HepG2 (cell line): Measurements from ENCODE around the gene KRT6C. TPM values are rescaled to one million over a fixed set of nuclear protein-coding genes. Genes with fewer than 3 reads are reported as not detected.
A peak's percentile ranks its signal among the peaks of the same experiment; 100 is the strongest.

Experiments used
- ATAC-seq: fragments of 200-7000 bp; cut with Tn5 transposase; 3 replicates; pipeline ENCODE4 v1.9.1; 2020; ENCODE audit warnings: mild to moderate bottlenecking, moderate library complexity
- BruUV-seq: library from RNA; stranded (reverse); fragments of 400-500 nt; replicated peaks from 2 replicates; lab custom pipeline; 2021; lab: Mats Ljungman, UMichigan
- CTCF ChIA-PET: fragments of 300-600 bp; formaldehyde crosslinking; extraction: SDS; loops from one replicate; lab custom pipeline; 2021; ENCODE audit warnings: low total read pairs, inconsistent platforms, low intra/inter-chr PET ratio; lab: Yijun Ruan, JAX
- POLR2A ChIA-PET: fragments of 350-600 bp; sonication (Branson Sonifier 250); formaldehyde crosslinking; loops from one replicate; lab custom pipeline; 2020; ENCODE audit warnings: antibody characterized with exemption, inconsistent platforms; lab: Yijun Ruan, JAX
- DNase-seq: peaks from one replicate; pipeline ENCODE4 v3.0.0-alpha.2; 2015; ENCODE audit warnings: low spot score
- FAIRE-seq: peaks from 3 replicates; lab custom pipeline; 2011; peaks lifted over from hg19 to GRCh38; lab: Jason Lieb, UNC
- H2AFZ ChIP-seq: one replicate; pipeline ENCODE4 v1.6.1; 2011; ENCODE audit warnings: low read length, inconsistent platforms
- H3K27ac ChIP-seq: fragments of 300-600 bp; 3 replicates; pipeline ENCODE4 v1.8.0; 2011; ENCODE audit warnings: mixed run types, mild to moderate bottlenecking, mixed read lengths, low read length, inconsistent platforms; ENCODE audit not compliant: insufficient read depth; ENCODE audit errors: extremely low read length
- H3K27me3 ChIP-seq, 2 experiments: fragments of 200-600 bp in 1 of 2; 2 replicates in 1 of 2; 3 replicates in 1 of 2; pipeline versions ENCODE4 v1.6.0 to v1.8.0; 2011; ENCODE audit warnings: low read length in 2 of 2, mild to moderate bottlenecking in 2 of 2, moderate library complexity in 2 of 2, inconsistent platforms in 1 of 2; ENCODE audit not compliant: insufficient read depth in 2 of 2, control insufficient read depth in 1 of 2
- H3K36me3 ChIP-seq, 2 experiments: fragments of 200-600 bp in 1 of 2; replicated peaks in 1 of 2; 2 replicates in 1 of 2; 3 replicates in 1 of 2; pipeline versions ENCODE4 v1.5.1 to v1.8.0; 2011; ENCODE audit warnings: low read length in 2 of 2, inconsistent platforms in 1 of 2; ENCODE audit not compliant: insufficient read depth in 2 of 2, control insufficient read depth in 1 of 2
- H3K4me1 ChIP-seq: 2 replicates; pipeline ENCODE4 v1.5.1; 2012; ENCODE audit warnings: low read length, inconsistent platforms; ENCODE audit not compliant: insufficient read depth
- H3K4me2 ChIP-seq: 2 replicates; pipeline ENCODE4 v1.6.0; 2011; ENCODE audit warnings: low read depth, low read length, inconsistent platforms
- H3K4me3 ChIP-seq, 3 experiments: fragments of 200-600 bp in 1 of 3; sonication (generic), shearing (Covaris generic) in 1 of 3; replicated peaks in 1 of 3; 2 replicates each; pipeline ENCODE4 v1.5.1; 2011 to 2016; ENCODE audit warnings: low read length in 3 of 3, inconsistent platforms in 2 of 3, low read depth in 2 of 3, mild to moderate bottlenecking in 2 of 3, control low read depth in 1 of 3, mixed read lengths in 1 of 3; ENCODE audit not compliant: insufficient read depth in 1 of 3
- H3K79me2 ChIP-seq: one replicate; pipeline ENCODE4 v1.6.1; 2011; ENCODE audit warnings: low read length, inconsistent platforms; ENCODE audit not compliant: insufficient read depth
- H3K9ac ChIP-seq: 2 replicates; pipeline ENCODE4 v1.6.0; 2011; ENCODE audit warnings: mild to moderate bottlenecking, low read depth, low read length, inconsistent platforms; ENCODE audit not compliant: insufficient read depth
- H3K9me3 ChIP-seq: 2 replicates; pipeline ENCODE4 v1.5.1; 2012; ENCODE audit warnings: mild to moderate bottlenecking, low read length
- H4K20me1 ChIP-seq: 2 replicates; pipeline ENCODE4 v1.6.0; 2011; ENCODE audit warnings: inconsistent platforms, mild to moderate bottlenecking, low read length, moderate library complexity; ENCODE audit not compliant: insufficient read depth
- CC2D1A ChIP-seq: sonication (generic); formaldehyde crosslinking; IDR thresholded peaks from 2 replicates; pipeline ENCODE4 v1.8.1; 2023; ENCODE audit warnings: mild to moderate bottlenecking, missing genetic modification reagents
- CEBPB ChIP-seq: IDR thresholded peaks from 2 replicates; pipeline ENCODE4 v1.6.1; 2011; ENCODE audit warnings: low read depth, low read length, improper control_type of control experiment, borderline replicate concordance
- CEBPG ChIP-seq: IDR thresholded peaks from 2 replicates; pipeline ENCODE4 v1.6.1; 2016
- ETV5 ChIP-seq: IDR thresholded peaks from 2 replicates; pipeline ENCODE4 v1.6.1; 2018; ENCODE audit warnings: missing biosample characterization, missing genetic modification reagents, inconsistent platforms, borderline replicate concordance
- FOSL2 ChIP-seq: sonication (generic); formaldehyde crosslinking; IDR thresholded peaks from 2 replicates; pipeline ENCODE4 v1.4.0; 2020; ENCODE audit warnings: missing genetic modification reagents
- KDM5B ChIP-seq: sonication (generic); formaldehyde crosslinking; IDR thresholded peaks from 2 replicates; pipeline ENCODE4 v1.4.0; 2020; ENCODE audit warnings: missing genetic modification reagents, mild to moderate bottlenecking, borderline replicate concordance
- KLF12 ChIP-seq: sonication (generic); formaldehyde crosslinking; IDR thresholded peaks from 2 replicates; pipeline ENCODE4 v1.4.0; 2020; ENCODE audit warnings: missing genetic modification reagents, borderline replicate concordance
- NCOR1 ChIP-seq: fragments of 200-600 bp; sonication (generic); IDR thresholded peaks from 2 replicates; pipeline ENCODE4 v1.7.0; 2017; ENCODE audit warnings: antibody characterized with exemption, low read length, borderline replicate concordance
- RARA ChIP-seq: IDR thresholded peaks from 2 replicates; pipeline ENCODE4 v1.6.1; 2016; ENCODE audit warnings: missing genetic modification reagents, missing compliant biosample characterization
- RFXAP ChIP-seq: sonication (generic); formaldehyde crosslinking; IDR thresholded peaks from 2 replicates; pipeline ENCODE4 v1.4.0; 2020; ENCODE audit warnings: missing genetic modification reagents, borderline replicate concordance
- THYN1 ChIP-seq: sonication (generic); formaldehyde crosslinking; IDR thresholded peaks from 2 replicates; pipeline ENCODE4 v1.8.1; 2023; ENCODE audit warnings: low read depth, mild to moderate bottlenecking, moderate library complexity, missing genetic modification reagents, borderline replicate concordance
- ZBTB7B ChIP-seq: sonication (generic); formaldehyde crosslinking; IDR thresholded peaks from 2 replicates; pipeline ENCODE4 v1.4.0; 2020; ENCODE audit warnings: missing genetic modification reagents
- ZNF17 ChIP-seq: sonication (generic); formaldehyde crosslinking; IDR thresholded peaks from 2 replicates; pipeline ENCODE4 v1.5.0; 2020; ENCODE audit warnings: mild to moderate bottlenecking, missing genetic modification reagents
- ZNF564 ChIP-seq: sonication (generic); formaldehyde crosslinking; IDR thresholded peaks from 2 replicates; pipeline ENCODE4 v1.8.1; 2023; ENCODE audit warnings: mild to moderate bottlenecking, missing genetic modification reagents
- WGBS: methylation state at CpG from one replicate; pipeline ENCODE4 v1.1.6; 2017; ENCODE audit warnings: low lambda C conversion rate; 5-methylcytosine and 5-hydroxymethylcytosine counted together
- in situ Hi-C: cut with HindIII; loops from 2 replicates; pipeline ENCODE4 v1.10.0; 2017; ENCODE audit warnings: low pct_unique_long_range_greater_than_20kb; ENCODE audit not compliant: extremely low pct_ligation_motif_present
- intact Hi-C: fragments of 100-400 bp; cut with micrococcal nuclease; formaldehyde crosslinking; loops from one replicate; pipeline ENCODE4 v1.10.0; 2022; ENCODE audit not compliant: unreplicated experiment
- polyA plus RNA-seq, 8 experiments: library from polyadenylated mRNA; depleted of rRNA in 3 of 8; stranded (reverse) in 7 of 8; unstranded in 1 of 8; fragments of >200 nt; fragmentation: Illumina TruSeq in 4 of 8; extraction: Trizol in 4 of 8; gene quantifications; 2 replicates each; pipeline versions ENCODE4 v1.2.1 to v1.2.3, GENCODE V29; 2011 to 2016; ENCODE audit warnings: low read depth in 4 of 8, missing spikeins in 1 of 8, mixed read lengths in 1 of 8; ENCODE audit not compliant: insufficient read depth in 1 of 8
- total RNA-seq, 5 experiments: library from RNA; depleted of rRNA; stranded (reverse); fragments of >200 nt; fragmentation: Illumina TruSeq; extraction: Trizol; gene quantifications; 2 replicates each; pipeline ENCODE4 v1.2.3, GENCODE V29; 2016; ENCODE audit warnings: low read depth in 1 of 5
- TF ChIP-seq, protein P1 (sequence below): sonication (generic); formaldehyde crosslinking; IDR thresholded peaks from 2 replicates; pipeline ENCODE4 v1.4.0; 2020; ENCODE audit warnings: missing genetic modification reagents
- TF ChIP-seq, protein P2 (sequence below): sonication (generic); formaldehyde crosslinking; IDR thresholded peaks from 2 replicates; pipeline ENCODE4 v1.5.0; 2020; ENCODE audit warnings: missing genetic modification reagents

KRT6C gene
- total and polyA plus RNA-seq, 2 of the 13 experiments (the other 11 are each of a cell fraction or from before 2014, with no cell fraction given) = 0.03 TPM; not detected in 1

- Histone ChIP-seq H4K20me1 (no peaks in the 10 kb centered on the region), H3K9ac (no peak overlapping the region), H2AFZ (no peak overlapping the region), H3K4me1 (no peaks in the 10 kb centered on the region), H3K4me3 (no peak overlapping the region), H3K79me2 (no peaks in the 10 kb centered on the region), H3K27ac (no peak overlapping the region), H3K36me3 (no peaks in the 10 kb centered on the region), H3K9me3 (no peaks in the 10 kb centered on the region), H3K4me2 (no peak overlapping the region), H3K27me3 (peaks cover 4 to 8% of the 10 kb centered on the region in 2 experiments; a peak in 3 of 5 replicates)
- TF ChIP-seq CC2D1A (CRISPR knock-in tag) = no peak
- no peak for TF ChIP-seq ETV5 (CRISPR knock-in tag)
- peak; percentile 50 for TF ChIP-seq FOSL2 (CRISPR knock-in tag)
- CTCF ChIA-PET = no interaction called here
- BruUV-seq = no TSS peak
- no peak; the same call in 2 of the 3 replicates for ATAC-seq
- FAIRE-seq = no peak
- in situ Hi-C loops (no loop called here), intact Hi-C loops (no loop called here)
- no peak for DNase-seq
- POLR2A ChIA-PET = no interaction called here
- 24% methylated on average over 4 of the region's 10 CpGs for WGBS
Observed at GRCh38 chr12:52521175-52521567, 47.6 kb upstream of the KRT6C start.

- no peaks in the 10 kb centered on the region for H3K36me3 ChIP-seq
- intact Hi-C loops (no loop called here), in situ Hi-C loops (no loop called here)
- no peak within 1 kb of the TSS for H3K4me2 ChIP-seq
- H2AFZ ChIP-seq = no peak within 1 kb of the TSS
- H3K4me1 ChIP-seq = no peaks in the 10 kb centered on the region
- BruUV-seq = no TSS peak
- WGBS = 60% methylated on average over 15 of the region's 29 CpGs
- CTCF ChIA-PET = no interaction called here
- H3K4me3 ChIP-seq = no peak within 1 kb of the TSS
- H3K27me3 ChIP-seq = peaks cover 2 to 8% of the 10 kb centered on the region in 2 experiments; a peak in 3 of 5 replicates
- ATAC-seq (no peak), FAIRE-seq (no peak), DNase-seq (no peak)
- no peaks in the 10 kb centered on the region for H3K9me3 ChIP-seq
- H3K9ac ChIP-seq = no peak within 1 kb of the TSS
- POLR2A ChIA-PET = no interaction called here
- no peaks in the 10 kb centered on the region for H3K79me2 ChIP-seq
- H3K27ac ChIP-seq = no peak within 1 kb of the TSS
- no peaks in the 10 kb centered on the region for H4K20me1 ChIP-seq
- TF ChIP-seq, protein P1, sequence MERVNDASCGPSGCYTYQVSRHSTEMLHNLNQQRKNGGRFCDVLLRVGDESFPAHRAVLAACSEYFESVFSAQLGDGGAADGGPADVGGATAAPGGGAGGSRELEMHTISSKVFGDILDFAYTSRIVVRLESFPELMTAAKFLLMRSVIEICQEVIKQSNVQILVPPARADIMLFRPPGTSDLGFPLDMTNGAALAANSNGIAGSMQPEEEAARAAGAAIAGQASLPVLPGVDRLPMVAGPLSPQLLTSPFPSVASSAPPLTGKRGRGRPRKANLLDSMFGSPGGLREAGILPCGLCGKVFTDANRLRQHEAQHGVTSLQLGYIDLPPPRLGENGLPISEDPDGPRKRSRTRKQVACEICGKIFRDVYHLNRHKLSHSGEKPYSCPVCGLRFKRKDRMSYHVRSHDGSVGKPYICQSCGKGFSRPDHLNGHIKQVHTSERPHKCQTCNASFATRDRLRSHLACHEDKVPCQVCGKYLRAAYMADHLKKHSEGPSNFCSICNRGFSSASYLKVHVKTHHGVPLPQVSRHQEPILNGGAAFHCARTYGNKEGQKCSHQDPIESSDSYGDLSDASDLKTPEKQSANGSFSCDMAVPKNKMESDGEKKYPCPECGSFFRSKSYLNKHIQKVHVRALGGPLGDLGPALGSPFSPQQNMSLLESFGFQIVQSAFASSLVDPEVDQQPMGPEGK (CRISPR knock-in tag) = no peak
- TF ChIP-seq ZNF17 (CRISPR knock-in tag) (no peak), RFXAP (no peak), CEBPG (CRISPR knock-in tag) (no peak), THYN1 (CRISPR knock-in tag) (no peak), ZBTB7B (no peak), RARA (CRISPR knock-in tag) (no peak), KDM5B (CRISPR knock-in tag) (no peak), CEBPB (no peak), NCOR1 (no peak), ZNF564 (CRISPR knock-in tag) (no peak), KLF12 (CRISPR knock-in tag) (no peak)
- TF ChIP-seq, protein P2, sequence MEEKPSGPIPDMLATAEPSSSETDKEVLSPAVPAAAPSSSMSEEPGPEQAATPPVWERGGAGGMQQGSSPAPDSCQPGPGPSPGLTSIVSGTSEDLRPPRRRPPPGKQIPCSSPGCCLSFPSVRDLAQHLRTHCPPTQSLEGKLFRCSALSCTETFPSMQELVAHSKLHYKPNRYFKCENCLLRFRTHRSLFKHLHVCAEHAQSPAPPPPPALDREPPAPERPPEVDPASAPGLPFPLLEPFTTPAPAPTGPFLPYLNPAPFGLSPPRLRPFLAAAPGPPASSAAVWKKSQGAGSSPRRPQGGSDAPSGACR = no peak
Observed at GRCh38 chr12:52519826-52520662, 46.4 kb upstream of the KRT6C start, which contains the start of gene KRT5. Gene KRT5, minus strand, starts transcription at chr12:52520394. Its CDS starts 98 bp downstream, at chr12:52520296.
